GM18502 (cell line): ENCODE results near the gene HOXB3.
"Not testable (repeated sequence)": the region's sequence is repeated elsewhere in the genome, so short reads cannot be mapped to it uniquely, and the experiment has no call there.

Experiments
- ATAC-seq: cut with Tn5 transposase; IDR thresholded peaks from one replicate; pipeline ENCODE4 v1.9.1; 2021; ENCODE audit warnings: mild to moderate bottlenecking; ENCODE audit not compliant: unreplicated experiment, poor library complexity

HOXB3 gene

GRCh38 chr17:48548523-48549280 lies 41.3 kb downstream of the HOXB3 start:
- ATAC-seq, result no peak

GRCh38 chr17:48547808-48548522 lies 42.1 kb downstream of the HOXB3 start:
- no peak for ATAC-seq

- no peak for ATAC-seq
Measured at GRCh38 chr17:48546924-48547807, 42.9 kb downstream of the HOXB3 start.

GRCh38 chr17:48546137-48546923 lies 43.7 kb downstream of the HOXB3 start:
- ATAC-seq, result no peak

GRCh38 chr17:48545539-48545938 lies 44.5 kb downstream of the HOXB3 start:
- ATAC-seq, result no peak

- ATAC-seq, result no peak
Measured at GRCh38 chr17:48545022-48545375, 45.0 kb downstream of the HOXB3 start, which contains the start of gene HOXB2. Gene HOXB2 (minus strand): TSS chr17:48545109. CDS start chr17:48544911, 198 bp downstream.

- no peak for ATAC-seq
Measured at GRCh38 chr17:48544349-48545021, 45.6 kb downstream of the HOXB3 start.

GRCh38 chr17:48543854-48544348 lies 46.1 kb downstream of the HOXB3 start:
- peak; percentile 24 for ATAC-seq

- peak; percentile 54 for ATAC-seq
Measured at GRCh38 chr17:48543107-48543853, 46.8 kb downstream of the HOXB3 start.

GRCh38 chr17:48542698-48543106 lies 47.3 kb downstream of the HOXB3 start:
- no peak for ATAC-seq

- ATAC-seq, result no peak
Measured at GRCh38 chr17:48542114-48542656, 47.9 kb downstream of the HOXB3 start.

GRCh38 chr17:48541577-48542113 lies 48.4 kb downstream of the HOXB3 start:
- no peak for ATAC-seq

GRCh38 chr17:48541036-48541576 lies 48.9 kb downstream of the HOXB3 start:
- no peak for ATAC-seq

GRCh38 chr17:48540213-48540612 lies 49.8 kb downstream of the HOXB3 start:
- ATAC-seq, result no peak

GRCh38 chr17:48539177-48539576 lies 50.9 kb downstream of the HOXB3 start:
- ATAC-seq, result no peak

GRCh38 chr17:48537316-48537715 lies 52.7 kb downstream of the HOXB3 start:
- ATAC-seq, result no peak

GRCh38 chr17:48535793-48536559 lies 54.1 kb downstream of the HOXB3 start:
- not testable (repeated sequence) for ATAC-seq
